RWPE1 (cell line): ENCODE results near the gene NUAK1.

ENCODE experiments used
- CTCF ChIA-PET: fragments of 350-600 bp; sonication (Branson Sonifier 250); formaldehyde crosslinking; extraction: SDS; loops from one replicate; lab custom pipeline; 2021; lab: Yijun Ruan, JAX
- POLR2A ChIA-PET: fragments of 400-600 bp; formaldehyde crosslinking; extraction: SDS; loops from one replicate; lab custom pipeline; 2020; ENCODE audit warnings: antibody characterized with exemption; ENCODE audit not compliant: low non-redundant PET; lab: Yijun Ruan, JAX
- DNase-seq: peaks from one replicate; pipeline ENCODE4 v3.0.0; 2012; ENCODE audit warnings: low spot score
- H3K27ac ChIP-seq: fragments of 450-650 bp; 2 replicates; pipeline ENCODE4 v1.5.1; 2017
- TF ChIP-seq, protein P1 (sequence below): fragments of 450-650 bp; conservative IDR thresholded peaks from 2 replicates; pipeline ENCODE4 v1.5.1; 2017; ENCODE audit warnings: low read depth, mild to moderate bottlenecking

The NUAK1 gene

DNA sequence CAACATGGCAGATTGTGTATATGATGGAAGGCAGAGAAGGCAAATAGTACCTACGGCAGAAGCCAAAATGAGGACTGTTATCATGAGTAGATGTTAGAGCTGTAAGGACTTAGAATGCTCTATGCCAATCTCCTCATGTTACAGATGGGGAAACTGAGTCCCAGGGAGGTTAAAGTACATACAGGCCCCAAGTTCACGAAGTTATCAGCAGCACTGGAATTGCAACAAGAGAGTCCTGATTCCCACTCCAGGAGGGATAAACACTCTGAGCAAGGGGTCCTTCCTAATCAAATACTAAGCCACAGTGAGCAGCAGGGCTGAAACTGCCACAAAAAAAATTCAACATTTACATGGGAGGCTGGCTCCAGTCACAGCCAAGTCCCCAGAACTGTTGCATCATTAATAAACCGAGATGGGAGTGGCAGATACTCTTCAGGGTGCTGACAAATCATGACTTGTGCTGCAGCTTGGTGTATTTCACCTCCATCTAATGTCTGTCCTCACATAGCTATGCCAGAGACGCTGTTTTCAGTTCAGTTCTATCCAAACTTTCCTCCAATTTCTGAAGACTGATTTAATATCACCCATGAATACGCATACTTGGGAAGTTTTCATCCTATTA lies 24.2 kb downstream of the NUAK1 start:
- TF ChIP-seq, protein P1, sequence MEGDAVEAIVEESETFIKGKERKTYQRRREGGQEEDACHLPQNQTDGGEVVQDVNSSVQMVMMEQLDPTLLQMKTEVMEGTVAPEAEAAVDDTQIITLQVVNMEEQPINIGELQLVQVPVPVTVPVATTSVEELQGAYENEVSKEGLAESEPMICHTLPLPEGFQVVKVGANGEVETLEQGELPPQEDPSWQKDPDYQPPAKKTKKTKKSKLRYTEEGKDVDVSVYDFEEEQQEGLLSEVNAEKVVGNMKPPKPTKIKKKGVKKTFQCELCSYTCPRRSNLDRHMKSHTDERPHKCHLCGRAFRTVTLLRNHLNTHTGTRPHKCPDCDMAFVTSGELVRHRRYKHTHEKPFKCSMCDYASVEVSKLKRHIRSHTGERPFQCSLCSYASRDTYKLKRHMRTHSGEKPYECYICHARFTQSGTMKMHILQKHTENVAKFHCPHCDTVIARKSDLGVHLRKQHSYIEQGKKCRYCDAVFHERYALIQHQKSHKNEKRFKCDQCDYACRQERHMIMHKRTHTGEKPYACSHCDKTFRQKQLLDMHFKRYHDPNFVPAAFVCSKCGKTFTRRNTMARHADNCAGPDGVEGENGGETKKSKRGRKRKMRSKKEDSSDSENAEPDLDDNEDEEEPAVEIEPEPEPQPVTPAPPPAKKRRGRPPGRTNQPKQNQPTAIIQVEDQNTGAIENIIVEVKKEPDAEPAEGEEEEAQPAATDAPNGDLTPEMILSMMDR, result no peak
- ChIA-PET CTCF (interaction anchor here (0.6 to 3.3 kb wide), 3 partner anchors 12 to 515 kb away, joined by 3 to 12 read pairs (median 3); no protein-coding TSS in a partner anchor), POLR2A (no interaction called here)
- H3K27ac ChIP-seq, result peak overlapping the region; percentile 97
- no peak for DNase-seq

DNA sequence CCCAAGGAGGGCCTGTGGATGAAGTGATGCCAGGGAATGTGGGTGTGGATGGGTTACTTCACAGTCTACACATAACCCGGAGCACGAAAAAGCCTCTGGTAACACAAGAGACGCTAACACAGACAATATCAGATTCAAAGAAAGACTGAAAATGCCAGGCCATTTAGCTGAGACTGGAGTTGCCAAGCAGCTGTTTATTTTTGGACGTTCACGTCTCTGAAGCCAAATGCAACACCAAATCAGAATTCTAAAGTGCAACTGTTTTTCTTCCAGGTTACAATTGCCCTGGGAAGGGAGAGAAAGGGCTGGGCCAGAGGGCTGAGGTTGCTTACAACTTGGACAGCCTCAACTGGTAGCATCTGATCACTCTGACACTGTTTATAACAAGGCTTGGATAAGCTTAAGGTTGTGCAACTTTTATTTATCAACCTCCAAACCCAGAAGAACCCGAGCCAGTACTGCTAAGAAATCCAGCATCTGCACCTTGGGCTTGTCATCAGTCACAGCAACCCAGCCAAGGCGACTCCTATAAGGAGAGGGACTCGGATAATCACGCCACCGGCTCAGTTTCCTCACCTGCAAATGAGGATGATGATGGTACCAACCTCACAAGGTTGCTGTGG lies 24.8 kb downstream of the NUAK1 start:
- peak overlapping the region; percentile 97 for H3K27ac ChIP-seq
- POLR2A ChIA-PET, result no interaction called here
- peak; percentile 48 for DNase-seq
- TF ChIP-seq, protein P1, result no peak
- CTCF ChIA-PET, result interaction anchor here (0.6 to 3.3 kb wide), 3 partner anchors 22 to 514 kb away, joined by 3 to 12 read pairs (median 3); no protein-coding TSS in a partner anchor

- CTCF ChIA-PET, result interaction anchor here (1.3 to 3.3 kb wide), 2 partner anchors 23 to 36 kb away, joined by 3 to 12 read pairs; no protein-coding TSS in a partner anchor
- TF ChIP-seq, protein P1, result no peak
- H3K27ac ChIP-seq, result peak overlapping the region; percentile 97
- no peak for DNase-seq
- POLR2A ChIA-PET, result no interaction called here
These were observed 25.3 kb downstream of the NUAK1 start for GRCh38 chr12:106113446-106113823.

DNA sequence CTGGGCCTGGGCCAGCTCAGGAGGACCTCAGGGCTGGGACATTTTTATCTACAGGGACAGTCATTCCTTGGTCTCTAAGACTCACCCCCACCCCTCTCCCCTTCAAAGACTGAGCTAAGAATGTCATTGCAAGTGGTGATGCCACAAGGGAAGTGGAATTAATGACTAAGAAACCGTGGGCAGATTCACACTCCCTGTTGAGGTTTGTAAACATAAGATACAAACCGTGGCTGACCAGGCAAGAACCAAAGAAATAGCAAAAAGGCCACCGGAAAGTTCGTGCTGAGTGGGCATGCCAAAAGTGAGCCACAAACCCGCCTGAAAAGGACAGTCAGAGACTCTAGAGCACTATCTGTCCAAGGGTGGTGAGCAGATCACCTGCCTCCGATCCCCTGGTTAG lies 25.7 kb downstream of the NUAK1 start:
- TF ChIP-seq, protein P1, result no peak
- ChIA-PET POLR2A (no interaction called here), CTCF (interaction anchor here (1.3 to 3.3 kb wide), 2 partner anchors 23 to 36 kb away, joined by 3 to 12 read pairs; no protein-coding TSS in a partner anchor)
- peak overlapping the region; percentile 97 for H3K27ac ChIP-seq
- DNase-seq, result no peak

DNA sequence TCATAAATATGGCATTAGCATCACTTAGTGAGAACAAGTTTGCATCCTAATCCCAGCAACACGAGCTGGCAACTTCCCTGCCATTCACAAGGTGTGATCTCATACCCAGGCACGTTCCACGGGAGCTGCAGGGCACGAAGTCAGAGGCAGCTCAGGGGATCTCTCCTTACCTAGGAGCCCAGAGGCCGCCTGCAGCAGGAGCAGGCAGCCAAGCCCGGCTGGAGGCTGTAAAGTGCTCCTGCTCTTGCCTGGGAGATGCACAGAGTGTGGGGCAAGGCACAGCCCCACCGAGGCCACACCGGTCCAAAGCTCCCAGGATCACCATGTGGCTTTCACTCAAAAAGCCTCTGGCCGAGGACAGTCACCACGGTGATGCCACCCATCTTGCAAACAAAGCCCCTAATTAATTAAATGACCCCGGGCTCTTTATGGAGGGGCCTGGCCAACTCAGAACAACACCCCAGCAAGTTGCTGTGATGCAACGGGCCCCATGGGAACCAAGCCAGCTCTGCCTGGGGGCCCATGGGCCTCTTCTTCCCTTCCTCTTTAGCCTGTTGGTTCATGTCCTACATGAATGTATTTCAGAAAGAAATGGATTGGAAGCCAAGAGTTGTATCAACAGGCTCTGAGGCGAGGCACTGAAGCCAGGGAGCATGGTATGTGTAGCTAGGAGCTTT lies 26.5 kb downstream of the NUAK1 start:
- ChIA-PET CTCF (interaction anchor here (0.5 to 3.3 kb wide), 2 partner anchors 24 to 741 kb away, joined by 3 to 12 read pairs; no protein-coding TSS in a partner anchor), POLR2A (no interaction called here)
- TF ChIP-seq, protein P1, result no peak
- peak; percentile 79 for DNase-seq
- H3K27ac ChIP-seq, result peak overlapping the region; percentile 97

DNA sequence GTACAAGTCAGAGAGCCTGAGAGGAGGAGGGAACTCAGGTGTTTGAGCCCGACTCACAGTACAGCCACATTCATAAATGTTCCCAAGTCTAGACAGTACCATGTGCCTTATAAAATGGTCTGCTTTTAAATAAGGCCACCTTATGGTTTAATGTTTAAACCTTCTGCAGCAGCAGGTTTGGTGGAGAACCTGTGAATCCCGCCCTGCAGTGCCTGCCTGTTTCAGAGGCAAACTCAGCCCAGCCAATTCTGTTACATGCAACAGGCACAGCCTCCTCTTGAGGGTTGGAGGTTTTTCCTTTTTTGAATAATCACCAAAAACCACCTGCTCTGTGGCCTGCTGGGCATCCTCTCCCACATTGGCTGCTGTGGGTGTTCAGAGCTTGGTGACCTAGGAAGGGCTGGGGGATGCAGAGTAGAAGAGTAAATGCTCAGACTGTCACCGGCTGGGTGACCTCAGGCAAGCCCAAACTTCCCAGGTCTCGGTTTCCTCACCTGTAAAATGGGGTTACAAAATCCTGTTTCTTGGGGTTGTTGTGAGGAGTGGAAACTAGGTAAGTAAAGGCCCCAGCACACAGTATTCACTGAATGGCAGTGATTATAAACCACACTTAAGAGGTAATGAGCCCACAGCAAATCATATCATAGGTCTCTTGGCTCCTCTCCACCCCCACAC lies 28.0 kb downstream of the NUAK1 start:
- CTCF ChIA-PET, result no interaction called here
- TF ChIP-seq, protein P1, result no peak
- POLR2A ChIA-PET, result no interaction called here
- H3K27ac ChIP-seq, result peak overlapping the region; percentile 97
- no peak for DNase-seq
